ENCODE results near the gene MRFAP1.
"Not testable (repeated sequence)": the region's sequence is repeated elsewhere in the genome, so short reads cannot be mapped to it uniquely, and the experiment has no call there.

MRFAP1 gene

GRCh38 chr4:6612961-6613675 lies 27.4 kb upstream of the MRFAP1 start:
- DNase-seq, result no peak

- no peak for DNase-seq
Observed at GRCh38 chr4:6613676-6614651, 26.5 kb upstream of the MRFAP1 start.

GRCh38 chr4:6614701-6615230 lies 25.7 kb upstream of the MRFAP1 start:
- no peak for DNase-seq

- DNase-seq, result no peak
Observed at GRCh38 chr4:6616087-6616995, 24.1 kb upstream of the MRFAP1 start.

GRCh38 chr4:6617246-6617645 lies 23.2 kb upstream of the MRFAP1 start:
- no peak for DNase-seq

- DNase-seq, result no peak
Observed at GRCh38 chr4:6618386-6619115, 21.9 kb upstream of the MRFAP1 start.

- no peak for DNase-seq
Observed at GRCh38 chr4:6619116-6619465, 21.4 kb upstream of the MRFAP1 start.

GRCh38 chr4:6619466-6620255 lies 20.8 kb upstream of the MRFAP1 start:
- DNase-seq, result no peak

- DNase-seq, result no peak
Observed at GRCh38 chr4:6620296-6620695, 20.2 kb upstream of the MRFAP1 start.

GRCh38 chr4:6620891-6621555 lies 19.5 kb upstream of the MRFAP1 start:
- no peak for DNase-seq

GRCh38 chr4:6621556-6621927 lies 18.9 kb upstream of the MRFAP1 start:
- DNase-seq, result no peak

GRCh38 chr4:6622744-6623143 lies 17.7 kb upstream of the MRFAP1 start:
- no peak for DNase-seq

- DNase-seq, result no peak
Observed at GRCh38 chr4:6625256-6625655, 15.2 kb upstream of the MRFAP1 start.

GRCh38 chr4:6626066-6626465 lies 14.4 kb upstream of the MRFAP1 start:
- no peak for DNase-seq

GRCh38 chr4:6627832-6628231 lies 12.7 kb upstream of the MRFAP1 start:
- no peak for DNase-seq

GRCh38 chr4:6628484-6628883 lies 12.0 kb upstream of the MRFAP1 start:
- not testable (repeated sequence) for DNase-seq

GRCh38 chr4:6632125-6632524 lies 8.4 kb upstream of the MRFAP1 start:
- DNase-seq, result no peak

GRCh38 chr4:6633091-6633906 lies 7.2 kb upstream of the MRFAP1 start:
- DNase-seq, result no peak

- no peak for DNase-seq
Observed at GRCh38 chr4:6634746-6635145, 5.7 kb upstream of the MRFAP1 start.
